HG03432 (cell line): ENCODE measurements around the gene IL7R.
A peak's percentile ranks its signal among the peaks of the same experiment; 100 is the strongest.
"Not testable (repeated sequence)": the region's sequence is repeated elsewhere in the genome, so short reads cannot be mapped to it uniquely, and the experiment has no call there.

ENCODE experiments used
- ATAC-seq: cut with Tn5 transposase; IDR thresholded peaks from one replicate; pipeline ENCODE4 v1.9.1; 2021; ENCODE audit warnings: mild to moderate bottlenecking, moderate library complexity; ENCODE audit not compliant: unreplicated experiment

IL7R gene

DNA sequence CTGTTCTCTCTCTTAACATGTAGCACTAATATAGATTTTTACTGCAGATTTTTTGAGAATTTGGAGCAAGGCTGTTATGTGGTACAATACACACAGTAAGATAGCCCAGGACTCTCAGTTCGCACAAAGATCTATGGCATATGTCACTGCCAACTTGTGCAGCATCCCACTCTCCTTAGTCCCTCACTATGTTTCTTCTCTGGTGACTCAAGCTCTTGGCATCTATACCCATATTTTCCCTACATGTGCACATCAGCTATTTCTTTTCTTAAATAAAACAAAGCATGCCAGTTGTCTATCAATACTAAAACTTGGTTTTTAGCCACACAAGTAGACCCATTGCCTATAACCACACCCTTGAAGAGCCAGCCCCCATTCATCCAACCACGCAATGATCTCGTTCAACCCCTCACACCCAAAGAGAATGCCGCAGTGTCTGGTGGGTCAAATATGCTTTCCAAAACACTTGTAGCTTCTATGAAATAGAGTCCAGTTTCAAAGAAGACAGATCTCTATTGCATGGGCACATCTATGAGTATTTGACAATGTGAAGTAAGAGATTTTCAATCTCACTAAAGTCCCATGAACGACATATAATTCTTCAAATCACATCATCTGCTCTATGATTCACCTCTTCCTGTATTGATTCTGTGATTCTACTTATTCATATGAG is 18.2 kb upstream of the IL7R start:
- ATAC-seq: no peak

DNA sequence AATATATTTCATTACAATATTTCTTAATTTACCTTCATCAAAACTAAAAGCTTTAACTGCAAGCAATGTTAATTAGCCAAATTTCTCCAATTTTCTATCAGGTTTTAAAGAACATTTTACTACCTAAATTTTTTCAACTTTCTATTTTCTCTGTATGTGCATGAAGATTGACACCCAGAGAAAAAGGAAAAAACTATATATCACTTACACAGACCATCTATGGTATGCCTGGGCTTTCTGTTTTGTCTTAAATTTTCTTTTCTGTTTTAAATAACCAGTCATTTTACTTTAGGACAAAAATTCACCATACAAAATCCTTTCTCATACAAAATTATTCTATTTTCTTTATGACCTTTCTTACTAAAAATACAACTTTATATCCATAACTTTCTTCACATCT is 13.8 kb upstream of the IL7R start:
- ATAC-seq: no peak

DNA sequence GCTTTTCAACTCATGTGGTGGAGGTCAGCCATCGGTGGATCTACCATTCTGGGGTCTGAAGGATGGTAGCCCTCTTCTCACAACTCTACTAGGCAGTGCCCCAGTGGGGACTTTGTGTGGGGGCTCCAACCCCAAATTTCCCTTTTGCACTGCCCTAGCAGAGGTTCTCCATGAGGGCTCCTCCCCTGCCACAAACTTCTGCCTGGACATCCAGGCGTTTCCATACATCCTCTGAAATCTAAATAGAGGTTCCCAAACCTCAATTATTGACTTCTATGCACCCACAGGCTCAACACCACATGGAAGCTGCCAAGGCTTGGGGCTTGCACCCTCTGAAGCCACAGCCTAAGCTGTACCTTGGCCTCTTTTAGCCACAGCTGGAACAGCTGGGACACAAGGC is 11.2 kb upstream of the IL7R start:
- ATAC-seq: not testable (repeated sequence)

DNA sequence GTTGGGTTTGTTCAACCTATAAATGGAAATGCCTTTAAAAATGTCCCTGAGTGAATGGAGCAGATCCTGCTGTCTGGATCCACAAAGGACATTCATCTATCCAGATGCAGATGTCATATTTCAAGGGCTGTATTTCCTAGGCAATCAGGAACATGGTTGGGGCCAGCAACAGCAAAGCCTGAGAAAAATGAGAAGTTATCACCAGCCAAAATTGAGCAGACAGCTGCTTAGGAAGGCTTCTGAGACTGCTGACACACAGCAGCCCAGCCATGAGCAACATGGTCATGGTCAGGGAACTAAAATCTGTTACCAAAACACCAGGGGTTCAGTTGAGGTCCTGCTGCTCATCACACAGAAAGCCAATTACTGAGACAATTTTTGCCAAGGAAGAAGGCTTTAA is 9.2 kb upstream of the IL7R start:
- ATAC-seq: no peak

DNA sequence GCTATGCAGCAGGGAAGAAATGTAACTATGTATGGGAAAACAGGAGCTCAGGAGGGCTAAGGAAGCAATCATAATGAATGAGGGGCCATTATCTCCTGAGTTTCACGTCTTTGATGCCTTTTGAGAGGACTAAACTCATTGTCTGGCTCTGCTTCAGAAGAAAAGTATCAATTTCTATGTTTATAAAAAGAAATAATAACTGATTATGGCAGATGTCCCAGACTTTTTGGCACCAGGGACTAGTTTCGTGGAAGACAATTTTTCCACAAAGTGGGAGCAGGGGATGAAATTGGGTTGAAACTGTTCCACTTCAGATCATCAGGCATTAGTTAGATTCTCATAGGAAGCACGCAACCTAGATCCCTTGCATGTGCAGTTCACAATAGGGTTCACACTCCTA is 8.7 kb upstream of the IL7R start:
- ATAC-seq: no peak

DNA sequence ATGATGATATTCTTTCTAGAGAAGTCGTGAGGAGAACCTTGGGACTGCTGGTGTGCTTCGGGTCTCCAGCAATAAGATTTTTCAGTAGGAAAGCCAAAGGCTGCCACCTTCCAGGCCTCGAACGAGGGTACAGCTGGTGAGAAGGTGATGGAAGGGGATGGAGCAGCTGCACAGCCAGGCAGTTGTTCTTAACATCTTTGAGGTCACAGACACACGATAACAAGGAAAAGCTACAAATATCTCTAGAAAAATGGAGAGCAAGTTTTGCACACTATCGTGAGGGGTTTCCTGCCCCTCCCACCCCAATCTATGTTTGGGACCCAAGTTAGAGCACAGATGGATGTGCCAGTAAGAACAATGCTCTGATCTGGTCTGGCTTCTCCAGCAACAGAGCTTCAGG is 6.8 kb upstream of the IL7R start:
- ATAC-seq: no peak

DNA sequence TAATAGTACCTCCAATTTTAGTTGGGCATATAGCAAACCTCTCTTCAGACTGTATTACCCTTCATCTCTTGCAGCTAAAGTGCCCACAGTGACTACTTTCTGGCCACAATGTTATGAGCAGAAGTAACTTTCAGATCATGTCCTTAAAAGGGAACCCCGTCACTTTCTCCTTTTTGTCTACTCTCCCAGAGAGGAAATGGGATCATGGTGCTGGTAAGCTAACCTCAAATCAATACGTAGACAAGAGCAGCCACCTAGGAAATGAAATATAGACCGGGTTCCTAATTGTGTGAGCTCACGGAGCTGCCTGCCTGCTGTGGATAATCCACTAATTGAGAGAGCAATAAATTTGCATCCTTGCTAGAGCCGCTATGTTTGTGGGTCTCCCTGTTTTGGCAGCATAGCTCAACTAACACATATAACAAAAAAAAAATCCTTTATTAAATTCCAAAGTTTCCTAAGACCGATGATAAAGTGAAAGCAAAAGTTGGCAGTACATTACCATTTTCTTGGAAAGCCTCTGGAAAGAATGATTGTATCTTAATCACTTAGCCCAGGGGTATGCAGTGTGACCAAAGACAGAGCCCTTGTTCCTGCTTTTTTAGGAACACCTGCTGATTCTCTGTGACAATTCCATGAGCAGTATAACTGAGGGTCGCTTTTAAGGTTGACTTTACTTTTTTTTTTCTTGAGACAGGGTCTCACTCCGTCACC is 5.6 kb upstream of the IL7R start:
- ATAC-seq: no peak

DNA sequence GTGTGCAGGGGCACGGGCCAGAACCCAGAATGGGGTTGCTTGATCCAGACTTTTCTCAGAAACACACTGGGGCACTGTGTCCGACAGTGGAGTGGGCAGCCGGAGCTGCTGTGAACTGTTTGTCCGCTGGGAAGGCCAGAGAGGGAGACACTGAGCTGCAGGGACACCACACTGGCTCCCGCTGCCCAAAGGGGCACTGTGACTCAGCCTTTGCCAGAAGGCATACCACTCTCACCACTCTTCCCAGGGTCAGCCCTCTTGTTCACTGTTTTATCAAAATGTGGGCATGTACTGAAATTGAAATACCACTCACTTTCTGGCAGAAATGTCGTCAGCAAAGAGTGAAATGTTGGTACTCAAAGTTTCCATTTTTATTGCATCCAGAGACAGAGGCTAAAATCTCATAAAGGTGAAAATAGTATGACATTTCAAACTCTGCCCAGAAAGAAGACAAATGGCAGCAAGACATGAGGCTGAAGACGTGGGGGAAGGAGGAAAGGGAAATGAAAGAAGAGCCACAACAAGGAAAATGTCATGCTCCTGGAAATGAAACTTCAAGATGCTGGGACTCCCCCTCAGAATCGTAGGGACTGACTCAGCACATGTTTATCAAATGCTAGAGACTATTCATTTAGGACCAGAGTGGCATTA is 4.5 kb upstream of the IL7R start:
- ATAC-seq: peak; percentile 41

DNA sequence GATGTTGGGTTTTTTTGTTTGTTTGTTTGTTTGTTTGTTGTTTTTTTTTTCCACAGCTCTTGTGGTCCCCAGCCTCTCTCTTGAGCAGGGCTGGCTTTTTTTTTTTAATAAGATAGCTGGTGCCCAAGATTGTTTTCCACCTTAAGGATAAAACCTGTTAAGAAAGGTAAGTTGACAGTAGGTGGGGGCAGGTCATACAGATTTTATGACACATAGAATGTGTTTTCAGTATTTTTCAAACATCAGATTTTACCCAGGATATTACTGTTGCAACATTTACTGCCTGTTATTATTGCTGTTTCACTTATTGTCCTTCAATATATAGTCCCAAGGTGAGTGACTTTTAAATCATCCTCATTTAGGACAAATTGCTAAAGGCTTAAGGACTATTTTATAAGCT is 3.9 kb upstream of the IL7R start:
- no peak for ATAC-seq

DNA sequence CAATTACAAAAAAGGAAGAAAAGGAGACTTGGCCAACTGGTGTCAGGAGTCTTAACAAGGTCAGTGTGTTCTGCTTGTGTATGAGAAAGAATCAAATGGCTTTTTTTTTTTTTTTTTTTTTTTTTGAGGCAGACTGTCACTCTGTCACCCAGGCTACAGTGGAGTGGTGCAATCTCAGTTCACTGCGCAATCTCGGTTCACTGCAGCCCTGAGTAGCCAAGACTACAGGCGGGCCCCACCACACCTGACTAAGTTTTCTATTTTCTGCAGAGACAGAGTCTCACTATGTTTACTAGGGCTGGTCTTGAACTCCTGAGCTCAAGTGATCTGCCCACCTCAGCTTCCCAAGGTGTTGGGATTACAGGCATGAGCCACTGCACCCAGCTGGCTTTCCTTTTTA is 3.1 kb upstream of the IL7R start:
- no peak for ATAC-seq

DNA sequence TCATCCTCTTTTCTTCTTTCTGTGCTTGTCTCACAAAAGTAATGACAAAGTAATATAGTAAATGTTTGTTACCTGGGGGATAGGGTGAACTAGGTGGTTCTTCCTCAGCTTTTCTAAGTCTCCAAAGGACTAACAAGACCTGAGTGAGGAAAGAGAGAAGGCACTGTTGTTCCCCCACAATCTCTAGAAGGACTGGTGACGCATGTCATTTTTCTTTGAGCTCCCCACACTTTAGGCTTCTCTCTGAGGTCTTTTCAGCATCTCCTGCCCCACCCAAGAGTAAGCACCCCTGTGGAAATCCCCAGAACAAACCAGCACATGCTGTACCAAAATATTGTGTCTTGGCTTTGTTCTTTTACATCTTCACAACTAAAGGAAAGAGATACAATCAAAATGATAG is 2.4 kb upstream of the IL7R start:
- ATAC-seq: no peak

DNA sequence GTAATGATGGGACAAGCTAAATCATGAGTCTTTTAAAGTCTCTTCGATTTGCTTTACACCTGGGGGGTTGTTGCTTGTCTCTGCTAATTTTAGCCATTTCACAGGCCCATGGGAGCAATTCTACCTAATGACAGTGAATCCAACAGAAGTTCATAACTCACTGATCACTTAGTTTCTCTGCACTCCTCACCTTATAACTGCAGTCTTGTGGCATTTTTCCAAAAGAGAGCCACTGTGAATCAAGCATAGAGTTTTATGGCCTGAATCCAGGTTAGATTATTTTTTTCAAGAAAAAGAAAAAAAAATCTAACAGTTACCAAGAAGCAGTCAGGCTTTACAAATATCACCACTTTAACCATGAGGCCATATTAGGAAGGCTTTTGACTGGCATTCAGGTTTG is 1.5 kb upstream of the IL7R start:
- ATAC-seq: no peak

DNA sequence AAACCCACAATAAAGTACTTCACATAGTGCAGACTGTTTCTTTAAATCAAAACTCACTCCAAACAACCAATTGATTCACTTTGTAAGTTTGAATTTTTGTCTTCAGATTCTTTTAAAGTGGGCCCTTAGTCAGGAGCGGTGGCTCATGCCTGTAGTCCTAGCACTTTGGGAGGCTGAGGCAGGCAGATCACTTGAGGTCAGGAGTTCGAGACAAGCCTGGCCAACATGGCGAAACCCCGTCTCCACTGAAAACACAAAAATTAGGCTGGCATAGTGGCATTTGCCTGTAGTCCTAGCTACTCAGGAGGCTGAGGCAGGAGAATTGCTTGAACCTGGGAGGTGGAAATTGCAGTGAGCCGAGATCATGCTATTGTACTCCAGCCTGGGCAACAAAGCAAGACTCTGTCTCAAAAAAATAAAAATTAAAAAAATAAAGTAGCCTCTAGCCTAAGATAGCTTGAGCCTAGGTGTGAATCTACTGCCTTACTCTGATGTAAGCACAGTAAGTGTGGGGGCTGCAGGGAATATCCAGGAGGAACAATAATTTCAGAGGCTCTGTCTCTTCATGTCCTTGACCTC is 416 bp upstream of the IL7R start:
- not testable (repeated sequence) for ATAC-seq

DNA sequence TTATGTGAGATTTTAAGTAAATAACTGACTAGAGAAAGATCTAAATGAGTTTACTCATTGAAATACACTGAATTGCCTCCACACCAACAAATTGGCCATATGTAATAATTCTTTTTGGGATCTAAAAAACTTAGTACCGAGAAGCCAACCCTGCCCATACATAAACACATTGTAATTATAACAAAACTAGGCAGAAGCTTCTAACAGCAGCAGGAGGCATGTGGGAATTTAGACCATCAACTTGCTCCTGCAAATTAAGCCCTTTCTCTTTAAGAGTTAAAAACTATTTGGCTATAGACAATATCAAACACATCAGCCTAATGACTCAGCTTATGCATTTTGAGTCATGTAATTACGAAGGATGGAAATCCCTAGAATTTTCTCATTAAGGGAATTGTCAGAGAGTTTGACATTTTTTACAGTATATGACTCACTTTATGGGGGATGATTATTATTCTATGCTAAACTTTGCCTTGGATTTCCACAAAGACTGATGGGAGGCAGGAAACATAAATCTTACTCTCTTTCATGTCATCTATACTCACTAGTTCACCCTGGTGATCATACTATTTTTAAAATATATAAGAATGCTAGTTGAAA is 1.0 kb downstream of the IL7R start:
- ATAC-seq: no peak

DNA sequence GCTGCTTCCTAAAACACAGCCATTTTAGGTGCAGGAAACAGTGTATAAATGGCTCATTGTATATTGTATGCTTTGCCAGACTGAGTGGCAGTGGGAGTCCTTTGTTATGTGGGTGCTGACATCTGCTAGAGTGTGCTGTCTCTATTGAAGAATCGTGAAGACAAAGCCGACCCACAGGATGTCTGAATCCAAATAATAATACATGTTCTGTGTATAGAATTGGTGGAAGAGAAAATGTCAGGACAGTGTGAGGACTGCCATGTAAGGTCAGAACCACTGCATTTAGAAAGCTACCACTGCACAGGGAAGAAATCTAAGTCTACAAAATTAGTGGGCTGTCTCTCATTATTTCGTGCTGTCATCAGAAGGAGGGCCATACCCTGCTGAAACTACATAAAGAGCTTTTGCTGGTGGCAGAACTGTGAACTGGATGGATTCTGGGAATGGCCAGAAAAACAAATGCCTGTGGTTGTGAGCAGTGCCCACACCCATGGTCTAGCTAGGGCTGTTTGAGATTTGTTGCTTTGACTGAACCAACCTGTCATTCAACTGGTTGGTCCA is 2.5 kb downstream of the IL7R start:
- no peak for ATAC-seq

DNA sequence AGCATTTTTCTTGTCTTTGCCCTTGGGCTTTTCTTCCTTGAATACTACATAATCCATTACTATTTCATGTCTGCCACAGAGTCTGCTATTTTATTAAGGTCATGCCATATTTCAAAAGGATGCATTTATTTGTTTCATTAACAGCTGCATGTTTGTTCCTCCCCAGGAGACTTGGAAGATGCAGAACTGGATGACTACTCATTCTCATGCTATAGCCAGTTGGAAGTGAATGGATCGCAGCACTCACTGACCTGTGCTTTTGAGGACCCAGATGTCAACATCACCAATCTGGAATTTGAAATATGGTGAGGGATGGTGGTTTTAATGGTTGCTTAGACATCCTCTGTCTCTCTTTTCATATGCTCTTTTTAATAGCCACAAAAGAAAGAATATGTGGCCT is 4.0 kb downstream of the IL7R start:
- ATAC-seq: no peak

DNA sequence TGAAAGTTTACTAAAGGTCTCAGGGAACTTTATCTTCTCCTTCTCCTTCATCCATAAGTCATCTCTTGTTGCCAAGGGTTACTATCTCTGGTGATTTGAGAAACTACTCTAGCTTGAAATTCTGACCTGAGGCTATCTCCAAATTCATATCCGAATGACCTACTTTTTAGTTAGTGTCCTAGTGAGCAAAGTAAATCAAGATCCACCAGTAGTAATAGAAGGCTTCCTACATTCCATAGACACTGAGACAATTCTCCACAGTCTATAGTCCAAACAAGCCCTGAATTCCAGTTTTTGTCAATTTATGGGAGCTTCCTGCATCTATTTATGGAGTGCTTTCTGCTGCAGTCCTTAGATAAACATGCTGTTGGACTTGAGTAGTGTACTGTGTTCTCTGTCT is 5.0 kb downstream of the IL7R start:
- no peak for ATAC-seq

DNA sequence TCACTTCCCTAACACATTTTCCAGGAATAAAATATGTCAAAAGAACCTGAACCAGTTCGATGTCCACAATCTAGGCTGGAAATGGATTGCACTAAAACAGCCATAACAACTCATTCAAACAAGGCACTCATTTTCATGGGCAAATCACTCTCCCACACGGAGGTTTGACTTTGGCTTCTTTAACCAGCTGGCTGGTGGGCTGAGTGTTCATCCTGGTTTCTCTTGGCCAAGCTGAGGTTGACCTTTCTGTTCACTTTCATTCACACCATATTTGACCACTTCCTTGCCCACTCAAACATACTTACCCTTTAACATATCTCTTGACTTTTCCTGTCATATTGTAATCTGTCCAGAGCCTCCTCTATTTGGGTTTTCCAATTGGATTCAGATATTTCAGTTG is 5.4 kb downstream of the IL7R start:
- ATAC-seq: peak; percentile 43

DNA sequence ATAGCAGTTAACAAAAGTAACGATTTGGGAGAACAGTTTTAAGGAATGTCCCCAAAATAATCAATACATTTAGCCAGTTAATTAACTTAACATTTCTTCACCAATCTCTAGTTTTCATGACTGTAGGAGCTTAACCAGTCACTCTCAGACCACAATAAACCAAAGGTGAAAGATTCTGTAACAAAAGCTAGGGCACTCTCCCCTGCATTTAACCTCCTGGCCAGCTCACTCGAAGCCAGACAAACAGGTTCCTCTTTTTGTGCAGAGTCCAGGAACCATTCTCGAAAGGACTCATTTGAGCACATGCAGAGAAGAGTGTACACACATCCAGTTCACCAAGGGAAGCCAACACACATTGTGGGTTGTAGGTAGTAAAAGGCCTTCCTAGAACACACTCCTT is 6.5 kb downstream of the IL7R start:
- peak; percentile 65 for ATAC-seq

DNA sequence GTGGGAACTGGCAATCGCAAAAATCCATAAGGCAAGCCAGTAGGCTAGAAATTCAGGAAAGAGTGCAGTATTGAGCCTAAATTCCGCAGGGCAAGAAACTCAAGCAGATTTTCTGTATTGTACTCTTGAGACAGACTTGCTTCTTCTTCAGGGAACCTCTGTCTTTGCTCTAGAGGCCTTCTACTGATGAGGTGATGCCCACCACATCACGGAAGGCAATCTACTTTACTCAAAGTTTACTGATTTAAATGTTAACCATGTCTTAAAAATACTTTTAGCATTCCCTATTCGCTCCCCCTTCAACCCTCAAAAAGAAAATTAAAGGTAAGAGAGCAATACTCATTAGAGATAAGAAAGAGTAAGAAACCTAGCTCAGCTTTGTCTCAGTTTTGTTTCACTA is 11.3 kb downstream of the IL7R start:
- no peak for ATAC-seq

DNA sequence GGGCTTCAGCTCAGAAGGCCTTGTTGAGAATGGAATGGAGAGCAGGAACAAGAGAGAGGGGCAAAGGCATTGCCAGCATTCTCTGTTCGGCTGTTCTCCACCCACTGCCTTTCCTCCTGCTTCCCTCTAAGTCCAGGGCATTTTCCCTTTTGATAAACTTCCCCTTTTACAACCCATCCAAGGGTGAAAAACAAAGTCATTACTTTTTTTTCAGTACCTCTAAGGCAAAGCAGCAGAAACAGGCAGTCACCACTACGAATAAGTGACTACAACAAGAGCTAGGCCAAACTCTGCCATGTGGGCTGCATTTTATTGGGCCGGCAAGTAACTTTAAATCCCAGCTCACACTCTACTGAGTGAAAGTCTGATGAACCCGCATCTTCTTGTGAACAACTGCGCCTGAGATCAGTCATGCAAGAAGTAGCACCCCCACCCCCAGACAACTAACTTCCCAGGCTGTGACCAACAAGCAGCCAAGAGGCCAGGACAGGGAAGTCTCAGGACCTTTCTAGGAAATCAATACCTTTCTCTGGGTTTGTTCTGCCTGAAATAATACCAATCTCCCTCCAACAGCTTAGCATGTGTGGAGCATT is 13.1 kb downstream of the IL7R start:
- no peak for ATAC-seq
